ENCODE results near the gene JPH3. TPM values are rescaled to one million over a fixed set of nuclear protein-coding genes. Genes with fewer than 3 reads are reported as not detected.
A peak's percentile ranks its signal among the peaks of the same experiment; 100 is the strongest.

Gene JPH3
- total RNA-seq, 1 experiment from 2014 or later: 32.7 TPM

DNA sequence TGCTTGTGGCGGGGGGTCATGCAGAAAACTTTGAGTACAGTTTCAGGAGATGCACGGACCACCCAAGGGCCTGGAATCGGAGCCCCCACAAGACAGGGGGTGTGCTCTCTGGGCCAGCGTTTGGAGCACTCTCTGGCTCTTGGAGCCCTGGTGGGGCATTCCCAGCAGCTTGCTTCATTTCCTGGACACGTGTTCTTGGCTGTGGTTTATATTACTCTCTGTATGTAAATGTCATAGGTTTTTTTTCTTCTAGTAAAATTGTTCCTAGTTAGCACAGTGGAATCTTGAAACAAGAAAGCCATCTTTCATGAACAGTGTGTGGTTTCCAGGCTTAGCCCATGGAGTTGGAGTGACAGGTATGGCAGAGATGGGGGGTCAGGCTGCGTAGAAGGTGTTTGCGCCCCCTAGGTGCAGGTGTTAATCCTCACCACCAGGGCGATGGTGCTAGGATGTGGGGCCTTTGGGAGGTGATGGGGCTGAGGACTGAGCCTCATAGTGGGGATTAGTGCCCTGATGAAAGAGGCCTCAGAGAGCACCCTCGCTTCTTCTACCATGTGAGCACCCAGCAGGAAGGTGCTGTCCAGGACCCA, 79.8 kb downstream of the JPH3 start:
- Histone ChIP-seq H3K4me1 (ENCODE audit: insufficient read depth, low read length) (no peaks in the 10 kb centered on the region), H2BK5ac (ENCODE audit: insufficient read length, low read length) (no peak overlapping the region), H3K4me2 (ENCODE audit: insufficient read depth, insufficient read length, low read length) (no peak overlapping the region), H3K23me2 (ENCODE audit: insufficient read length, low read depth, low read length, poor library complexity, severe bottlenecking) (no peaks in the 10 kb centered on the region), H3K79me1 (ENCODE audit: insufficient read depth, low read depth, low read length, poor library complexity, severe bottlenecking) (no peaks in the 10 kb centered on the region), H3K14ac (ENCODE audit: insufficient read depth, low read length) (no peak overlapping the region), H2BK120ac (ENCODE audit: low read depth, low read length, poor library complexity, severe bottlenecking) (no peak overlapping the region), H2BK15ac (ENCODE audit: low read depth, low read length) (no peak overlapping the region), H2AK5ac (ENCODE audit: insufficient read length, low read length) (no peak overlapping the region), H4K5ac (ENCODE audit: insufficient read length, low read depth, low read length) (no peak overlapping the region), H3K27ac (ENCODE audit: insufficient read length, low read depth, low read length) (no peak overlapping the region), H3K23ac (ENCODE audit: insufficient read length, low read depth, low read length) (no peak overlapping the region), H2BK20ac (ENCODE audit: low read depth, low read length, poor library complexity, severe bottlenecking) (no peak overlapping the region), H4K8ac (replicated peaks; ENCODE audit: insufficient read length, low read depth, low read length) (no peak overlapping the region), H3K79me2 (ENCODE audit: insufficient read depth, low read length) (no peaks in the 10 kb centered on the region), H3K9ac (ENCODE audit: extremely low read depth, insufficient read length, low read length) (no peak overlapping the region), H3T11ph (ENCODE audit: low read length) (no peak overlapping the region), H3K56ac (ENCODE audit: insufficient read length, low read depth, low read length) (no peak overlapping the region), H3K9me3 (ENCODE audit: control insufficient read depth, low read depth, low read length) (no peaks in the 10 kb centered on the region), H3K4ac (ENCODE audit: low read depth, low read length) (no peak overlapping the region), H2AFZ (ENCODE audit: low read length) (no peak overlapping the region), H2BK12ac (ENCODE audit: insufficient read length, low read depth, low read length) (no peak overlapping the region), H3K27me3 (ENCODE audit: insufficient read depth, low read length) (no peaks in the 10 kb centered on the region), H4K91ac (ENCODE audit: insufficient read length, low read depth, low read length) (no peak overlapping the region), H3K18ac (ENCODE audit: insufficient read length, low read depth, low read length) (no peak overlapping the region), H4K20me1 (ENCODE audit: control insufficient read depth, insufficient read depth, insufficient read length) (no peaks in the 10 kb centered on the region)
- no peak overlapping the region; a peak in 1 of 7 replicates for H3K27ac Mint-ChIP-seq
- no peak overlapping the region for H3K4me3 Mint-ChIP-seq
- H3K27me3 Mint-ChIP-seq (ENCODE audit: low read depth): peaks cover 3% of the 10 kb centered on the region
- peaks cover 0 to 9% of the 10 kb centered on the region in 2 experiments; a peak in 1 of 4 replicates for H3K4me1 Mint-ChIP-seq
- no CpG with 5 or more reads among the region's 9 CpGs for WGBS (ENCODE audit: extremely low coverage, insufficient read length, low lambda C conversion rate)
- peak; percentile 74 for DNase-seq
- TF ChIP-seq, protein P1, sequence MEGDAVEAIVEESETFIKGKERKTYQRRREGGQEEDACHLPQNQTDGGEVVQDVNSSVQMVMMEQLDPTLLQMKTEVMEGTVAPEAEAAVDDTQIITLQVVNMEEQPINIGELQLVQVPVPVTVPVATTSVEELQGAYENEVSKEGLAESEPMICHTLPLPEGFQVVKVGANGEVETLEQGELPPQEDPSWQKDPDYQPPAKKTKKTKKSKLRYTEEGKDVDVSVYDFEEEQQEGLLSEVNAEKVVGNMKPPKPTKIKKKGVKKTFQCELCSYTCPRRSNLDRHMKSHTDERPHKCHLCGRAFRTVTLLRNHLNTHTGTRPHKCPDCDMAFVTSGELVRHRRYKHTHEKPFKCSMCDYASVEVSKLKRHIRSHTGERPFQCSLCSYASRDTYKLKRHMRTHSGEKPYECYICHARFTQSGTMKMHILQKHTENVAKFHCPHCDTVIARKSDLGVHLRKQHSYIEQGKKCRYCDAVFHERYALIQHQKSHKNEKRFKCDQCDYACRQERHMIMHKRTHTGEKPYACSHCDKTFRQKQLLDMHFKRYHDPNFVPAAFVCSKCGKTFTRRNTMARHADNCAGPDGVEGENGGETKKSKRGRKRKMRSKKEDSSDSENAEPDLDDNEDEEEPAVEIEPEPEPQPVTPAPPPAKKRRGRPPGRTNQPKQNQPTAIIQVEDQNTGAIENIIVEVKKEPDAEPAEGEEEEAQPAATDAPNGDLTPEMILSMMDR (conservative IDR thresholded peaks at IDR 0.05): peak; percentile 75
- H3K9me3 Mint-ChIP-seq: no peaks in the 10 kb centered on the region
- H3K36me3 Mint-ChIP-seq (ENCODE audit: insufficient read depth in 1 of 3, low read depth in 3 of 3): peaks cover 4 to 8% (median 4%) of the 10 kb centered on the region in 3 experiments; a peak in 3 of 7 replicates

Data from H9 (cell line).